GM04503 (cell line): ENCODE data around the gene MPO.

Source experiments
- DNase-seq: peaks from one replicate; pipeline ENCODE4 v3.0.0-alpha.2; 2012; ENCODE audit warnings: low read depth

MPO gene

DNA sequence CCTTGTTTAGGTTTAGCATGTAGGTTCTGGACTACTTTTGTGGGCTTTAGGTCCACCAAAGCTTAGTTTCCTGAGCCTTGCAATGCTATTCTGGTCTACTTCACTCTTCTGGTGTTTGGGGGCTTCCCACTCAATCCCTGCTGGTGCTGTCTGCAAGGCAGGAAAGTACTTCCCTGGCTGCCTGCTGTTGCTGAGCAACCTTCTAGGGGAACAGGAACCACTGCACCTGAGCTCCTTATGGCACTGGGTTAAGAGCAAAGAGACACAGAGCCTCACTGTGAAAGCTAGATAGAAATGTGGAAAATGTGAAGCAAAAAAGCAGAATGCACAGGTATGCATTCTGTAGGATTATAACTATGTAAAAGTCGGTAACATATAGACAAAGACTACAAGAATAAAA lies 17.0 kb downstream of the MPO start:
- no peak for DNase-seq

DNA sequence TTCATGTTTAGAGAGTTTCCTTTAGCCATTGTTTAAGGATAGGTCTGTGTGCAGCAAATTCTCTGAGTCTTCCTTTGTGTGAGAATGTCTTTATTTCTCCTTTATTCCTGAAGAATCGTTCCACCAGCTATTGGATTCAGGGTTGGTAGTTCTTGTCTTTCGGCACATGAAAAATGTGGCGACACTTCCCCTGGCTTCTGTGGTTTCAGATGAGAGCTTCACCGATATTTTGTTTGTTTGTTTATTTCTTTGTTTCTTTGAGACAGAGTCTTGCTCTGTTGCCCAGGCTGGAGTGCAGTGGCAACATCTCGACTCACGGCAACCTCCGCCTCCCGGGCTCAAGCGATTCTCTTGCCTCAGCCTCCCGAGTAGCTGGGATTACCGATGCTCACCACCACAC lies 18.6 kb downstream of the MPO start:
- no peak for DNase-seq

DNA sequence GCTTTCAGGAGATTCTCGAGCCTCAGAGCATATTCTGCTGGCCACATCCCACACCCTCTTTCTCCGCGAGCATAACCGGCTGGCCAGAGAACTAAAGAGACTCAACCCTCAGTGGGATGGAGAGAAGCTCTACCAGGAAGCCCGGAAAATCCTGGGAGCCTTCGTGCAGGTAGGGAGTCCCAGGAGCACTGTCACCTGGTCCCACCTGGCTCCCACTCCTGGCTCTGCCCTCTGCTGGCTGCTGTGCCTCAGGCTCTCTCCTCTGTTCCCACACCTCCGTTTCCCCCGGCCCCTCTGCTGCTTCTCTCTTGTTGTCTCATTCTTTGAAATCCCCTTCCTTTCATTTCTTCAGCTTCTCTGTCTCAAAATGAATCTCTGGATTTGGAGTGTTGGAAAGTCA lies 25.9 kb downstream of the MPO start:
- no peak for DNase-seq

DNA sequence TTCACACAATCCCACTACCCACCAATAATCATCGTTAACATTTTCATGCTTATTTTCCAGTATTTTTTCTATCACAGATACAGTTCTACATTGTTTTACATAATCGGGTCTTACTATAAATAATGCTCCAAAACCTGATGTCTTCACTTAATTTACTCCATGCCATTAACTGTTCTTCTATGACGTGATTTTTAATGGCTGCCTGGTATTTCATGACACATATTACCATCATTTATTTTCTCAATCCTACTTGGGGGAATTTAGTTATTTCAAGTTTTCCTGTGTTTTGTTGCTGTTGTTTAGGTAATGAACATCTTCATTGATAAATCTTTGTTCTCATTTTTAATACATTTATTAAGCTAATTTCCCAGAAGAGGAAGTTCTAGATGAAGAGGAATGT lies 27.7 kb downstream of the MPO start:
- no peak for DNase-seq

DNA sequence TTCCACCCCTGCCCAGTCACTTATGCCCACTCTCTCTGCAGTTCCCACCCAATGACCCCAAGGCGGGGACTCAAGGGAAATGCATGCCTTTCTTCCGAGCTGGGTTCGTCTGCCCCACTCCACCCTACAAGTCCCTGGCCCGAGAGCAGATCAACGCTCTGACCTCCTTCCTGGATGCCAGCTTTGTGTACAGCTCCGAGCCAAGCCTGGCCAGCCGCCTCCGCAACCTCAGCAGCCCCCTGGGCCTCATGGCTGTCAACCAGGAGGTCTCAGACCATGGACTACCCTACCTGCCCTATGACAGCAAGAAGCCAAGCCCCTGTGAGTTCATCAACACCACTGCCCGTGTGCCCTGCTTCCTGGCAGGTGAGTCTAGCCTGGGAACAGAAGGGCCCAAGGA lies 28.6 kb downstream of the MPO start:
- no peak for DNase-seq

DNA sequence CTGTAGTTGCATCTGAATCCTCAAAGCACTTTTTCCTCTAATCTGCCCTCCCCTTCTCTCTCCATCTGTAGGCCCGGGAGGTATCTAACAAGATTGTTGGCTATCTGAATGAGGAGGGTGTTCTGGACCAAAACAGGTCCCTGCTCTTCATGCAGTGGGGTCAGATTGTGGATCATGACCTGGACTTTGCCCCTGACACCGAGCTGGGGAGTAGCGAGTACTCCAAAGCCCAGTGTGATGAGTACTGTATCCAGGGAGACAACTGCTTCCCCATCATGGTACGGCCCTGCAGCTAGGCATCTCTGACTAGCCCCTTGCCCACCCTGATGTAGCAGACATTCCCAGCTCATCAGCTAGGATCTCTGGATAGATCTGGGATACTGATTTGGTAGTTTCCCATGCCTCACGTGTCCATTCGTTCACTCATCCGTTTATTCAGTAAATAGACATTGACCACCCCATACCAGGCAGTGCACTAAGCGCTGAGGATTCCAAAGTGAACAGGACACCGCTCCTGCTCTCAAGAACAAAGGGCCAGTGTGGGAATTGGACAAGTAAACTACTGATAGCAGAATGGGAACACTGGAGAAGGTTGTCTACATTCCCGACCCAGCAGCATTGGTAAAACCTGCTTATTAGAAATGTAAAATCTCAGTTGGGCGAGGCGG lies 30.3 kb downstream of the MPO start:
- DNase-seq: no peak

DNA sequence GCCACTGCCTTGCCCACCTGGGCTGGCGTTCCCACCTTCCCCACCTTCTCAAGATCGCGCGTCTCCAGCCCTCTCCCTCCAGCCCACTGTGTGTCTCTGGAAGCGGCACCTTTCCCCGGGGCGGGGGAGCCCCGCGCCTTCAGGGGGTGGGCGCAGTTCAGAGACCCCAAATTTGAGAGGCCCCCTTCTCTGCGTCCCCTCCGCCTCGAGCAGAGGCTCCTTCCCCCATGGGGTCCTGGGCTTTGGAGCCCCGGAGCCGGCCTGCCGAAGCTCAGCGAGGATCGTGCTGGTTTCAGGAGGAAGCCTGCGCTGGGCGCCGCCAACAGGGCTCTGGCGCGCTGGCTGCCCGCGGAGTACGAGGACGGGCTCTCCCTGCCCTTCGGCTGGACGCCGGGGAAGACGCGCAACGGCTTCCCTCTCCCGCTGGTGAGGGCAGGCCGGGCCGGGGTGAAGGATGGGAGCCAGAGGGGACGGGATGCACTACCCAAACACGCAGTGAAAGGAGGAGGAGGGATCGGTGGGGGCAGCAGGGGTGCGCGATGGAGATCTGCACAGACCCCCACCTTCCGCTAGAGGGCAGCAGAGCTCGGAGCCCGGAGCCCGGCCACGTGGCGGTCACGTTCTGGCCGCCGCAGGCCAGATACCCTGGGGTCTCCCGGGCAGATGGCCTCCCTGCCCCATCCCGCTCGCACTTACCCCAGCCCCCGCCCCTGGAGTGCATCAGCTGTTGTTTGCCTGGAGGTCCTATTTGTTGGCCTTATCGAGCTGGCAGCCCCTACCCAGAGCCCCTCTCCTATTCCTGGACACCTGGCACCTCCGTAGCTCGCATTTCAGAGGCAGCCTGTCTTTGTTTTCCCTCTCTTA lies 31.2 kb downstream of the MPO start:
- DNase-seq: no peak

DNA sequence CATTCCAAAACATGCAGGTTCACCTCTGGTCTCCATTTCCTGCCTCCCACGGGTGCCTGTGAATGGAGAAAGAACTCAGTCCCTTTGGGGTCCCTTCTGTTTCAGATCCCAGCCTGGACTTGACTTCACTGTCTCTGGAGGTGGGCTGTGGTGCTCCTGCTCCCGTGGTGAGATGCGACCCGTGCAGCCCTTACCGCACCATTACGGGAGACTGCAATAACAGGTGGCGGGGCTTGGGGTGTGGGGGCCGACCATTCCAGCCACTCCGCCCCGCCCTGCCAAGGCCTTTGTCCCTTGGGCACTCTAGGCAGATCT lies 31.8 kb downstream of the MPO start:
- DNase-seq: no peak

DNA sequence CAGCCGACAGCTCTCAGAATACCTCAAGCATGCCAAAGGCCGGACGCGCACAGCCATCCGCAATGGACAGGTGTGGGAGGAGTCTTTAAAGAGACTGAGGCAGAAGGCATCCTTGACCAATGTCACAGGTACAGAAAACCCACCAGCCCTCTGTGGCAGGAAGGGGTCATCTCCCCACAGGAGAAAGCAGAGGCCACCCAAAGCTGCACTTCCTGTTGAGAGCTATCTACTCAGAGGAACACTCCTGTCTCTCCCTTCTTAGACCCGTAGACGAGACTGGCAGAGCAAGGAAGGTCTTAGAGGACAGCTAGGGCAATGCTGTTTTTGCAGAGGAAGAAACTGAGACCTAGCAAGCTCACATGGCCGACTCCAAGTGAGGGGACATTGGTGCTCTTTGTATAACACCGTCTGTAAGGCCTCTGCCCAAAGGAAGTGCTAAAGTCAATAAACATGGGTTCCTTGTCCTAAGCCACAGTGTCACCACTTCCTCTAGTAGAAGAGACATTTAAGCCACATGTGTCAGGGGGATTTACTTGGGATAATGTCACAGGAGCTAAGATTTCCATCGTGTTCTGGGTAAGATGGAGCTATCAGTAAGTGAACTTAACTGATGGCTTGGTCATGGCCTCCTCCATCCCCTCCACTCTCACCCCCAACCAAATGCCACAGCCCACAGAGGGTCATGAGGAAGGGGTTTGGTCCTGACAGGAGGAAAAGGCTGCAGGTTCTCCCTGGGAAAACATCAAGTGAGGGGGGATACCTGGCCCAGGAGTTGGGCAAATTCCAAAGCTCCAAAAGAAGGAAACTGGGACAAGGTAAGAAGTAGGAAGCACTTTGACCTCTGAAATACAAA lies 33.0 kb downstream of the MPO start:
- no peak for DNase-seq

DNA sequence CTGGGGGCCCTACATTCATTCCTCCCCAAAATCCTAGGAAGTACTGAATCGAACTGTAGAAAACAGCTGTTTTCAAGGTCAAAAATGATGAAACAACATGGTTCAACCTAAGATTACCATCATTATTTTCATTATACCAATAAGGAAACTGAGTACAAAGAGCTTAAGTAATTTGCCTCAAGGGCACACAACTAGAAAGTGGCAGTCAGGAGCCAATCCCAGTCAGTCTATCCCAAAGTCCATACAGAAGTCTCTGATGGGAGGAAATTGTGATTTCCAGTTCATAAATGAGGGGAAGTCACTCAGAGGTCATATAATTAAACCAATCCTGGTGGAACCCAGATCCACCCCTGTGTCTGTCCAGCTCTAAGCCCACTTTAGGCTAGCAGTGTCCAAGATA lies 34.0 kb downstream of the MPO start:
- DNase-seq: no peak

DNA sequence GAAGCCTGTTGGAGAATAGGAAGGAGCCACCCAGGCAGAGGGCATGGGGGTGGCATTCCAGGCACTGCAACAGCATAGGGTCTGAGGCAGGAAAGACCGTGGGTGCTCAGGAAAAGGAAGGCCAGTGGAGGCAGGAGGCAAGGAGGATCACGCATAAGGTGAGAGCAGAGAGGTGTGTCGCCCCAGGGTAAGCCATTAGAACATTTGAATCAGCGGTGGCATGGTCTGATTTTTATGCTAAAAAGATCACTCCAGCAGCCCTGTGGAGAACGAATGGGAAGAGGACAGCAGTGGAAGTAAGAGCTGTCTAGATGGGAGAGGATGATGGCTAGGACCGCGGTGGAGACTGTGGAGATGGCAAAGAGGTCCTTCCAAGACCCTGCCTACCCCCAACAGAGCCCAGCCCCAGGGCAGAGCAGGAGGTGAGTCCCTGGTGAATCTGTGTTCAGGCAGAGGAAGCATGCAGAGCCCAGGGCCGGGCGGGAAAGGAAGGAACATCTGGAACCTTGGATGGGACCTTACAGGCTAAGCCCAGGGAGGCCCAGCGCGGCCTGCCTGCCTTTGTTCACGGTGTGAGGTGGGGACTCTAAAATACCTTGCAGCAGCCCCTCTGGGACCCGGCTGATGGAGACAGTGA lies 34.5 kb downstream of the MPO start:
- no peak for DNase-seq

DNA sequence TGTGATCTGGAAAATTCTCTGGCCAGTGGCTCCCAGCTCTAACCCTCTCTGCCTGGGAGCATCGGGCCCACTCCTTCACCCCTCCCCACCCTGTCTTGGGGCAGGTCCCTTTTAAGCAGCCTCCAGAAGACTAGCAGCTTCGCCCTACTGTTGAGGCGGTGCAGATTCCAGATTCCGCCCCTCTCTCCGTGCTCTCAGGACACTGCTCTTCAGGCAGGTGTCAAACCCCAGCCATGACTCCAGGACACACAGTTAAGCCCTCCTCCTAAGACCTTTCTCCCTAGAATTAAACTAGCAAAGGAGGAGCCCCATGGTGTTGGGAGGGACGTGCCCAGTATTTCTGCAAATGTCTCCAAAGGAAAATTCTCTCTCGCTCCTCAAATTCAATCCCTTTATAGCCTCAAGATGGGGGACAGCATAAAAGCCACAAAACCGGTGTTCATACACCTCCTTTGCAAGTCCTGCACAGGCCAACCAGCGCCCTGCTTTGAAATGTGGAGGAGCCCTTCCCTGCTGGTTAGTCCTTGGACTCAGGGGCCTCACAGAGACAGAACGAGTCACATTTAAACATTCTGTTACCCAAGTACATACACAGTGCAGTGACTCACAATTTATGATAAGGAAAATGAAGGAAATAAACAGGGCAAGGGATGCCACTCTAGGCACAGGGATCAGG lies 35.2 kb downstream of the MPO start:
- no peak for DNase-seq

DNA sequence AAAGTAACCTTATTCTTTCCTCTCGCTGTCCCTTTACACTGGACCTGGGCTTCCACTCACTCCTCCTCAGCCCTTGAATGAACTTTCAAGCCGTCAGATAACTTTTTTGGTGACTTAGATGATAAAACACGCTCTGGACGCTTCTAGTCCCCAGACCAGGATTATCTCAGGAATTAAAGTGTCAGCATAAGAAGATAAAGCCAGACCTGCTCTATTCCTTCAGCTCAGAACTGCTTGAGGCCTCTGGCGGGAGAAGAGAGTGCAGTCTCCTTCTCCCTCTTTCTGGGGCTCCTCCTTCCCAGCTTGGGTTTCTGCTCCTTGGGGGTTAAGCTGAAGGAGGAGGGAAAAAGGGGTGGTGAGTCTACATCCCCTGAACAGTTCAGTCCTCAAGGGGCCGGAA lies 35.8 kb downstream of the MPO start:
- DNase-seq: no peak

DNA sequence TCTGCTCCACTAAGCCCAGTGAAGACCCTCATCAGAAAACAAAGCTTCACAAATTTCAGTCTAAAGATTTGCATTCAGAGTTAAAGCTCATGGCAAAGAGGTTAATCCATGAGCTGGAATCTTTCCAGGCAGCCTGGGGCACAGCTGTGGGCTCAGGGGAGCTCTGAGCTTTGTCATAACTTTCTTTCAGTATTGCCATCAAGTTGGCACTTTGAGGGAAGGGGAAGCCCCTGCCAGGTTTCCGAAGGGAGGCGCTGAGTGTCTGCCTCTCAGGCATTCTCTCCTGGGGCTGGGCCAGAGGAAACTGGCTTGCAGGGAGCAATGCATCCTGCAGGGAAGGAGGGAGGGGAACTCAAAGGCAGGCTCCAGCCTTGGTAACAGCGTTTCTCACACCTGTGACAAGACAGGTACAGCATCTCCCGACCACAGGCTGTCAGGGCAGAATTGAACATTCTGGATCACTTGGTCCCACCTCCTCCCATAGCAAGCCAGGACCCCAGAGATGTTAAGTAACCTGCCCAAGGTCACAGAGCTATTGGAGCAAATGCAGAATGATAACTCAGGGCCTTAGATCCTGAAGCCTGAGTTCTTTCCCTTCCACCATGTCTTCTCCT lies 38.5 kb downstream of the MPO start:
- no peak for DNase-seq

DNA sequence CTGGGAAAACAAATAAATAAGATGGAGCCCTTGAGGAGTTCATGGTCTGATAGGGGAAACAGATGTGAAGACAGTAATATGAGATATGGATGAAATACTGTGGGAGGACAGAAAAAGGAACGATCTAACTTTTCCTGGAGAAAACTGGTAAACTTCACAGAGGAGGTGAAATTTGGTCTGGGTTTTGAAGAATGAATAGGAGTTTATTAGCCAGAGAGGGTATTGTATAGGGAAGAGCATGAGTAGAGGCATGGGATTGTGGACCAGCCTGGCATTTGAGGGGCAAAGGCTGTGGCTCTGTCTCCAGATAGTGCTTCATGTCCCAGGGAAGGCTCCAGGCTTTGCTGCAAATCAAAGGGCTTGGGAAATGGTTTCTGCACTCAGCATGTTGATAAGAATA lies 40.7 kb downstream of the MPO start:
- no peak for DNase-seq

DNA sequence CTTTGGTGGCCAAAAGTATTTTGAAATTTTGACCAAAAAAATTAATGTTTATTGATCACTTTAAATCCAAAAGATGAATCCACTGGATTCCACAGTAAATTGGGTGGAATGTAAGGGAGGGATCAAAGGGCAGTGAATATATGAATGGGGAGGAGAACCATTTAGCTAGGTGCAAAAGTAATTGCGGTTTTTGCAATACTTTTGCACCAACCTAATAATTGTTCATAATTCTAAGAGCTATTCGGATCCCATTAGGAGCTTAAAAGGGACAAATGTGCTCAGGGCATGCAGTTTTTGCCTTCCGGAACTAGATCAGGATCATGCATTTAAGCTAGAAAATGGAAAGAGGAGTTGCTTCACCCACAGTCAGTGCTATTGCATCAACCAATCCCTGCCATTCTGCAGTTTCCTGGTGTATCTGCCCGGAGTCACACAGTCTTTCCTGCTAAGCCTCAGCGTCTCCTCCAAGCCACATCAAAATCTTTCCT lies 42.5 kb downstream of the MPO start, which contains the start of gene LPO:
LPO (plus strand) TSS at position 438 of the 488 bp plus-strand sequence. CDS start 4,396 bp downstream, outside the sequence.
- no peak for DNase-seq

DNA sequence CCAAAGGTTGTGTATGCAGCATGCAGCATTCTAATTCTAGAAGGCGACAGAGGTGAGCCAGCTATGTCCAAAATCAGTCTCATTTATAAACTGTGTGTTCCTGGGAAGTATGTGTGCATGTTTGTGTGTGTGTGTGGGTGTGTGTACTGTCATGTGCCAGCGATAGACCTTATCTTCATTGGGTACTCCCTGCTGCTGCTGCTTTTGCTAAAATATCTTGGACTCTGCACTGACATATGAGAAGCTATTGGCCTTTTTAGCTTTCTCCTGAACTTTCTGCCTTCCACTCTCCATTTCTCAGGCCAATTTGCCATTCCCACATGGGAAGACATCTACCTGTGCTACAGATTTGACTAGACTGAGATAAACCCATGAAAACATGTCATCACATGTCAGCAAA lies 44.3 kb downstream of the MPO start:
- no peak for DNase-seq

DNA sequence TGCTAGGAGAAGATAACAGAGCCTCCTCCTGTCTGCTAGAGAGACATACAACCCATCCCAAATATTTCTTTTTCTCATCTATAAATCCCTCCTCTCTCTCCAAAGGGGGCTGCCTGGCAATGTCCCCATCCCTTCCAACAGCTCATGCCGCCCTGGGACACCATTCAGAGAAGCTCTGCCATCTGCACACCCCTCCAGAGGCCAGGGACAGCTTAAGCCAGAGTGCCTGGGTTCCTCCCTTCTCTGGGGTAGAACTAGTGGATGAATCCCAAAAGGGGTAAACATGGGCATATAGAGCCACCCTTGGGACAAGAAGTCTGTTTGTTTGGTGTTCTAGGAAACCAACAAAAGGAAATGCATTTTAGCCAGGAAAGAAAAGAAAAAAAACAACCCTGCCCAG lies 44.9 kb downstream of the MPO start:
- DNase-seq: no peak

DNA sequence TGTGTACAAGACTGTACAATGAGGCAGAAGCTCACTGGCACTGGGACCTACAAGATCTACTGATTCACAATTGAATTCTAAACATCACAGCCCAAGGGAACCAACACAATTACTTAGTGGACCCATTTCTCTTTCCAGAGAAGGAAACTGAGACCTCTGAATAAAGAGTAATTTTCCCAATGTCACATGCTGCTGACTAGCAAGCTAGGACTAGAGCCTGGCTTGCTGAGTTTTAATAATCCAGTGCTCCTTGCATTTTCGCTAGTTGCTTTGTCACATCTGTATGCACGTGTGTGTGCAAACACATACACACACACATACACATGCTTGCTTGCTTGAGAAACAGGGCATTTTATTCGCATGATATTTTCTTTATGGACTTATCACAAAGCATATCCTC lies 46.2 kb downstream of the MPO start:
- no peak for DNase-seq

DNA sequence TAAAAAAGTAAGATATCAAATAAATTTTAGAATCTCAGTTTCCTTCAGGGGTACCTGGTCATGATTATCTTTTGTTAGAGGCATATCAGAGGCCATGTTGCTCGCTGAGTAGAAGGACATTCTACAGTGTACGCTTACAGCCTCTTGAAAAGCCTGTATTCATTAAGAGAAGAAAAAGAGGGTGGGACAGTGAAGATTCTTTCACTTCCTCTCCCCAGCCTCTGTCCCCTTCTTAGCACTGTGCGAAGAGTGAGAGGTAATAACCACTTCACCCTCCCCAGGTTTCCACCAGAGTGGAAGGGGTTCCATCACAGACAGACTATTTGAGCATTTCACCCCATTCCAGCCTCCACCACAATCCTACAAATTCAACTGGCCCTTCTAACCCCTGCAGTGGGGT lies 47.2 kb downstream of the MPO start:
- DNase-seq: no peak

DNA sequence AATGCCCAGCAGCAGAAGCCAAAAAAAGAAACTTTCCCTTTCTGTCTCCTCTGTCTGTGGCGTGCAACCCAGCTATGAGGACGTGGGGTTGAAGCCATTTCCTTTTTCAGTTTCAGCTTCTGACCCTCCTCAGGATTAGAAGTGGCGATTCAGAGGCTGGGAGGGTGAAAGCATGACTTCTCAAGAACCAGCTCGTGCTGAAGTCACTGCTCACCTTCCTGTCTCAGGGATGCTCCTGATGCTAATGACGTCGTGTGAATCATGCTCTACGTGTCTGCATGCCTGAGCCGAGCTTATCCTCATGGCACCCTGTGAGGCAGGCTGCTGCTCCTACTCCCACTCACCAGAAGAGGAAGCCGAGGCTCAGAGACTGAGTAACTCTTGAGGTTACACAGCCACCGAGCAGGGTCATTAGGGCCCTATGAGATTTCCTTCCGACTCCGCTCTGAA lies 48.0 kb downstream of the MPO start:
- DNase-seq: no peak
